ENCODE data around the gene BICRAL. TPM values are rescaled to one million over a fixed set of nuclear protein-coding genes. Genes with fewer than 3 reads are reported as not detected.

The BICRAL gene
- total and polyA plus RNA-seq, 4 donors, result 1.7 to 6.8 (median 3.9) TPM

- WGBS, result 92% methylated on average over 3 of the region's 3 CpGs
- peaks cover 5 to 9% (median 7%) of the 10 kb centered on the region in 4 donors for H3K36me3 ChIP-seq (ENCODE audit: control insufficient read depth in 4 of 4, insufficient read depth in 3 of 4, low read depth in 1 of 4, low read length in 3 of 4)
- DNase-seq (ENCODE audit: low spot score), result no peak
- TF ChIP-seq JUND (IDR thresholded peaks at IDR 0.05), result no peak
- H3K27ac ChIP-seq (ENCODE audit: low read depth in 1 of 2, low read length in 2 of 2), result no peak overlapping the region
- no peaks in the 10 kb centered on the region for H3K9me3 ChIP-seq (ENCODE audit: control insufficient read depth in 4 of 4, low read length in 3 of 4)
- no peaks in the 10 kb centered on the region for H3K27me3 ChIP-seq (ENCODE audit: control insufficient read depth in 4 of 4, insufficient read depth in 4 of 4, low read length in 3 of 4)
- no peak overlapping the region for H3K4me3 ChIP-seq (ENCODE audit: low read depth in 1 of 3, low read length in 3 of 3)
- no peaks in the 10 kb centered on the region for H3K4me1 ChIP-seq (ENCODE audit: control insufficient read depth in 4 of 4, insufficient read depth in 4 of 4, low read length in 3 of 4)
- no peak overlapping the region for H3K9ac ChIP-seq (ENCODE audit: low read depth in 1 of 2, low read length in 2 of 2)
Observed at GRCh38 chr6:42818878-42819277, 37.0 kb downstream of the BICRAL start.

GRCh38 chr6:42819803-42820511 lies 38.1 kb downstream of the BICRAL start:
- DNase-seq (ENCODE audit: low spot score), result no peak

GRCh38 chr6:42820512-42821340 lies 38.9 kb downstream of the BICRAL start:
- 85% methylated on average over 10 of the region's 10 CpGs for WGBS
- H3K9me3 ChIP-seq (ENCODE audit: control insufficient read depth in 4 of 4, low read length in 3 of 4), result no peaks in the 10 kb centered on the region
- no peak overlapping the region for H3K9ac ChIP-seq (ENCODE audit: low read depth in 1 of 2, low read length in 2 of 2)
- no peaks in the 10 kb centered on the region for H3K4me1 ChIP-seq (ENCODE audit: control insufficient read depth in 4 of 4, insufficient read depth in 4 of 4, low read length in 3 of 4)
- DNase-seq (ENCODE audit: low spot score), result no peak
- H3K27me3 ChIP-seq (ENCODE audit: control insufficient read depth in 4 of 4, insufficient read depth in 4 of 4, low read length in 3 of 4), result no peaks in the 10 kb centered on the region
- no peak overlapping the region for H3K4me3 ChIP-seq (ENCODE audit: low read depth in 1 of 3, low read length in 3 of 3)
- TF ChIP-seq FOXA1 (IDR thresholded peaks at IDR 0.05) (no peak), ATF3 (IDR thresholded peaks at IDR 0.05) (no peak), RAD21 (IDR thresholded peaks at IDR 0.05) (no peak), RXRA (IDR thresholded peaks at IDR 0.05) (no peak), FOXA2 (IDR thresholded peaks at IDR 0.05) (no peak), SP1 (IDR thresholded peaks at IDR 0.05) (no peak), REST (IDR thresholded peaks at IDR 0.05) (no peak), MAX (IDR thresholded peaks at IDR 0.05) (no peak), EGR1 (IDR thresholded peaks at IDR 0.05; ENCODE audit: low read depth in 2 of 2) (no peak)
- H3K36me3 ChIP-seq (ENCODE audit: control insufficient read depth in 4 of 4, insufficient read depth in 3 of 4, low read depth in 1 of 4, low read length in 3 of 4), result peaks cover 6 to 12% (median 10%) of the 10 kb centered on the region in 4 donors
- H3K27ac ChIP-seq (ENCODE audit: low read depth in 1 of 2, low read length in 2 of 2), result no peak overlapping the region

More at GRCh38 chr6:42819803-42820511, 38.1 kb downstream of the BICRAL start:
- Histone ChIP-seq H3K9ac (ENCODE audit: low read depth in 1 of 2, low read length in 2 of 2) (no peak overlapping the region), H3K27me3 (ENCODE audit: control insufficient read depth in 4 of 4, insufficient read depth in 4 of 4, low read length in 3 of 4) (no peaks in the 10 kb centered on the region), H3K9me3 (ENCODE audit: control insufficient read depth in 4 of 4, low read length in 3 of 4) (no peaks in the 10 kb centered on the region), H3K4me3 (ENCODE audit: low read depth in 1 of 3, low read length in 3 of 3) (no peak overlapping the region), H3K27ac (ENCODE audit: low read depth in 1 of 2, low read length in 2 of 2) (no peak overlapping the region), H3K4me1 (ENCODE audit: control insufficient read depth in 4 of 4, insufficient read depth in 4 of 4, low read length in 3 of 4) (no peaks in the 10 kb centered on the region), H3K36me3 (ENCODE audit: control insufficient read depth in 4 of 4, insufficient read depth in 3 of 4, low read depth in 1 of 4, low read length in 3 of 4) (peaks cover 6 to 12% (median 9%) of the 10 kb centered on the region in 4 donors)
- 96% methylated on average over 3 of the region's 3 CpGs for WGBS
- TF ChIP-seq GABPA (IDR thresholded peaks at IDR 0.05 in 1 of 2, conservative IDR thresholded peaks at IDR 0.05 in 1 of 2), result no peak
- TF ChIP-seq CTCF (IDR thresholded peaks at IDR 0.05; ENCODE audit: low read depth, low read length, missing input control), result peak; percentile 24
- no peak for TF ChIP-seq EGR1 (IDR thresholded peaks at IDR 0.05; ENCODE audit: low read depth in 2 of 2)
- peak; percentile 30 to 46 for TF ChIP-seq RAD21 (IDR thresholded peaks at IDR 0.05)
- no peak for TF ChIP-seq YY1 (IDR thresholded peaks at IDR 0.05)
- no peak for TF ChIP-seq MAX (IDR thresholded peaks at IDR 0.05)
- TF ChIP-seq TAF1 (conservative IDR thresholded peaks at IDR 0.05), result no peak
